Heart right ventricle (tissue), 16 donors: Measurements from ENCODE around the gene ANKEF1. TPM values are rescaled to one million over a fixed set of nuclear protein-coding genes. Genes with fewer than 3 reads are reported as not detected.

Experiments
- ATAC-seq, 8 donors: fragments of 200-7000 bp; cut with Tn5 transposase; one replicate each; pipeline ENCODE4 v1.9.1; 2020; ENCODE audit warnings: mild to moderate bottlenecking in 8 of 8, moderate library complexity in 8 of 8, moderate number of reproducible peaks in 1 of 8
- DNase-seq, 2 donors: peaks; one replicate each; pipeline ENCODE4 v3.0.0-alpha.2; 2020
- H3K27ac ChIP-seq, 10 donors: fragments of 200-600 bp; sonication (generic) in 2 of 10; one replicate each; pipeline versions ENCODE4 v1.5.0 to v1.8.0; 2020 to 2022; ENCODE audit warnings: mild to moderate bottlenecking in 3 of 10
- H3K27me3 ChIP-seq, 7 donors: fragments of 200-600 bp; one replicate each; pipeline ENCODE4 v1.8.0; 2021 to 2022; ENCODE audit warnings: mild to moderate bottlenecking in 2 of 7
- H3K36me3 ChIP-seq, 9 donors: fragments of 200-600 bp; sonication (generic) in 1 of 9; one replicate each; pipeline versions ENCODE4 v1.5.0 to v1.8.0; 2020 to 2022; ENCODE audit warnings: mild to moderate bottlenecking in 2 of 9
- H3K4me1 ChIP-seq, 9 donors: fragments of 200-600 bp; sonication (generic) in 1 of 9; one replicate each; pipeline versions ENCODE4 v1.5.0 to v1.8.0; 2020 to 2022; ENCODE audit warnings: mild to moderate bottlenecking in 4 of 9
- H3K4me3 ChIP-seq, 10 donors: fragments of 200-600 bp; sonication (generic) in 2 of 10; one replicate each; pipeline versions ENCODE4 v1.5.0 to v1.8.0; 2020 to 2022; ENCODE audit warnings: mild to moderate bottlenecking in 7 of 10, moderate library complexity in 2 of 10
- H3K9me3 ChIP-seq, 11 donors: fragments of 200-600 bp in 10 of 11; sonication (generic) in 2 of 11; one replicate each; pipeline versions ENCODE4 v1.5.0 to v1.8.0; 2013 to 2022; ENCODE audit warnings: mild to moderate bottlenecking in 2 of 11, control low read depth in 1 of 11, moderate library complexity in 1 of 11
- WGBS, 2 donors: extraction: QIAGEN DNeasy Blood & Tissue Kit; methylation state at CpG; one replicate each; pipeline ENCODE4 v1.1.7; 2013; ENCODE audit warnings: inconsistent platforms in 1 of 2; 5-methylcytosine and 5-hydroxymethylcytosine counted together
- intact Hi-C, 10 donors: fragments of 100-400 bp; cut with DNase I; formaldehyde crosslinking; loops; one replicate each; pipeline versions ENCODE4 v1.11.1 to v1.14.2; 2022
- polyA plus RNA-seq, 2 donors: library from polyadenylated mRNA; stranded (reverse); fragments of 200-250 nt; gene quantifications; one replicate each; pipeline ENCODE4 v1.2.3, GENCODE V29; 2013
- total RNA-seq, 10 donors: library from RNA; stranded (reverse); fragmentation: NEBNext Ultra II Directional in 3 of 10; extraction: Animal tissue kit (Norgen Biotek cat#: 25700) in 3 of 10; gene quantifications; one replicate each; pipeline versions ENCODE4 v1.2.1 to v1.2.4, GENCODE V29; 2021 to 2023
- TF ChIP-seq, protein P1 (sequence below), 9 donors: fragments of 200-600 bp; sonication (generic) in 2 of 9; IDR thresholded peaks; one replicate each; pipeline versions ENCODE4 v1.5.0 to v1.8.0; 2021 to 2022; ENCODE audit warnings: antibody characterized with exemption in 9 of 9, mild to moderate bottlenecking in 5 of 9, moderate library complexity in 1 of 9
- donor health status: Arrhythmogenic right ventricular cardiomyopathy.
- donor health status: ischemic (EF 13 %, LVEDD 7.1; RV severe dilation, severe dysfunction).
- donor health status: healthy with polysubstance abuse.
- donor health status: DM: no; HTN: yes; CAD: no.
- donor health status: DM: no; HTN: no; CAD: no.
- donor health status: ischemic (EF 25% LVEDD 6.9; RV normal size, moderate dysfunction).
- donor health status: ischemic (EF 25% LVEDD 5.7; RV mildly dilated, moderate dysfunction).
- donor health status: healthy.
- donor health status: DM: yes; HTN: yes; CAD: no.
- donor health status: Ischemic cardiomyopathy.
- donor health status: ischemic (EF 35%, LVEDD 5.7; RV mildly dilated, moderate dysfunction).
- donor health status: nonischemic (EF 11% LVEDD 7.7; RV severe dilation, severe dysfunction).
- donor health status: DM: yes; HTN: yes; CAD: no.
- donor health status: PGD.
- donor health status: ischemic (EF 29% LVEDD 5.4; RV normal size, mild dysfunction).
- donor health status: nonischemic (EF 23%, LVEDD 6.1; RV moderate dilation, normal function).

Gene ANKEF1
- total and polyA plus RNA-seq, 12 donors: 0.37 to 2.1 (median 1.6) TPM

GRCh38 chr20:10094566-10095173 is 59.9 kb downstream of the ANKEF1 start:
- no peak for ATAC-seq
- intact Hi-C loops: loop anchor here in 7 of 10 donors (5.0 to 10.0 kb wide), 6 partner anchors 38 to 480 kb away; no protein-coding TSS in a partner anchor
- 82 to 84% methylated on average over 5 of the region's 5 CpGs for WGBS, 2 donors
- Histone ChIP-seq H3K36me3 (no peaks in the 10 kb centered on the region), H3K4me3 (no peak overlapping the region), H3K27me3 (peaks cover 0 to 3% (median 0%) of the 10 kb centered on the region in 7 donors), H3K4me1 (no peaks in the 10 kb centered on the region), H3K27ac (no peak overlapping the region), H3K9me3 (peaks cover 0 to 3% (median 0%) of the 10 kb centered on the region in 11 donors)
- TF ChIP-seq, protein P1, sequence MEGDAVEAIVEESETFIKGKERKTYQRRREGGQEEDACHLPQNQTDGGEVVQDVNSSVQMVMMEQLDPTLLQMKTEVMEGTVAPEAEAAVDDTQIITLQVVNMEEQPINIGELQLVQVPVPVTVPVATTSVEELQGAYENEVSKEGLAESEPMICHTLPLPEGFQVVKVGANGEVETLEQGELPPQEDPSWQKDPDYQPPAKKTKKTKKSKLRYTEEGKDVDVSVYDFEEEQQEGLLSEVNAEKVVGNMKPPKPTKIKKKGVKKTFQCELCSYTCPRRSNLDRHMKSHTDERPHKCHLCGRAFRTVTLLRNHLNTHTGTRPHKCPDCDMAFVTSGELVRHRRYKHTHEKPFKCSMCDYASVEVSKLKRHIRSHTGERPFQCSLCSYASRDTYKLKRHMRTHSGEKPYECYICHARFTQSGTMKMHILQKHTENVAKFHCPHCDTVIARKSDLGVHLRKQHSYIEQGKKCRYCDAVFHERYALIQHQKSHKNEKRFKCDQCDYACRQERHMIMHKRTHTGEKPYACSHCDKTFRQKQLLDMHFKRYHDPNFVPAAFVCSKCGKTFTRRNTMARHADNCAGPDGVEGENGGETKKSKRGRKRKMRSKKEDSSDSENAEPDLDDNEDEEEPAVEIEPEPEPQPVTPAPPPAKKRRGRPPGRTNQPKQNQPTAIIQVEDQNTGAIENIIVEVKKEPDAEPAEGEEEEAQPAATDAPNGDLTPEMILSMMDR (IDR thresholded peaks at IDR 0.05): no peak
- DNase-seq: no peak

GRCh38 chr20:10096790-10097189 is 62.0 kb downstream of the ANKEF1 start:
- Histone ChIP-seq H3K27ac (no peak overlapping the region), H3K9me3 (peaks cover 0 to 3% (median 0%) of the 10 kb centered on the region in 11 donors), H3K4me1 (no peaks in the 10 kb centered on the region), H3K4me3 (no peak overlapping the region), H3K36me3 (no peaks in the 10 kb centered on the region), H3K27me3 (peaks cover 0 to 1% (median 0%) of the 10 kb centered on the region in 7 donors)
- 93 to 96% methylated on average over 3 of the region's 3 CpGs for WGBS, 2 donors
- TF ChIP-seq, protein P1 (IDR thresholded peaks at IDR 0.05): no peak
- no peak for ATAC-seq
- no peak for DNase-seq
- intact Hi-C loops: loop anchor here in 3 of 10 donors (10.0 kb wide), 2 partner anchors 122 to 482 kb away; no protein-coding TSS in a partner anchor

DNA sequence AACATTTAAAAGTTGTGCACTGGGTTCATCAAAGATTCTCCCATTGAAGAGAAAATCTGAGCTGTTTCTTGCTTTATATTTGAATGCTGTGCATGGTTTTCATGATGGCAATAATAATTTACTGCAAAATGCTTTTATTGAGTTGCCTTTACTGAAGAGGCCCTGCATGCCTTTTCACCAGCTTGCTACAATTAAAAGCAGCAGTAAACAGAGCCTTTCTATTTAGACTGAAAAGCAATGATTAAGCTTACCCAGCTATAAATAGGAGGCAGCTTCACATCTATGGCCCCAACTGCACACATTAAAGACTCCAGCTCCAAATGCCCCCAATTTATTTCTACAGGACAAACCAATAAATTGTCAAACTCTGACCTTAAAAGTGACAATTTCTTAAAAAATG is 70.3 kb downstream of the ANKEF1 start:
- no peak for DNase-seq
- Histone ChIP-seq H3K36me3 (no peaks in the 10 kb centered on the region), H3K4me3 (no peak overlapping the region), H3K9me3 (peaks cover 0 to 19% (median 5%) of the 10 kb centered on the region in 11 donors), H3K27ac (no peak overlapping the region), H3K4me1 (no peaks in the 10 kb centered on the region), H3K27me3 (peaks cover 0 to 10% (median 0%) of the 10 kb centered on the region in 7 donors)
- TF ChIP-seq, protein P1 (IDR thresholded peaks at IDR 0.05): no peak
- no peak for ATAC-seq
- intact Hi-C loops: no loop called here

Other genes with a start within 250 kb of the ANKEF1 start
- gene PAK5, start 195.9 kb upstream of the ANKEF1 start, total RNA-seq: under 1 TPM in 1 of 10 donors, not detected in 9; 0.04 TPM
- gene PAK5, start 195.9 kb upstream of the ANKEF1 start, polyA plus RNA-seq: not detected
- under 1 TPM in 5 of 10 donors, not detected in 5; 0.19 to 0.87 (median 0.22) TPM for gene SNAP25, start 183.8 kb downstream of the ANKEF1 start, total RNA-seq
- gene SNAP25, start 183.8 kb downstream of the ANKEF1 start, polyA plus RNA-seq: under 1 TPM; 0.09 to 0.44 TPM